ACC112 (cell line): ENCODE data around the gene DND1.
A peak's percentile ranks its signal among the peaks of the same experiment; 100 is the strongest.

Source experiments
- H2AFZ ChIP-seq: fragments of 200-600 bp; sonication (generic); one replicate; pipeline ENCODE4 v1.6.0; 2017; ENCODE audit warnings: antibody characterized with exemption, low read length; ENCODE audit not compliant: unreplicated experiment
- H3K27ac ChIP-seq: fragments of 200-600 bp; sonication (generic); 2 replicates; pipeline ENCODE4 v1.5.1; 2014; ENCODE audit warnings: low read depth, mild to moderate bottlenecking, antibody characterized with exemption, low read length, moderate library complexity
- H3K27me3 ChIP-seq: fragments of 200-600 bp; sonication (generic); 2 replicates; pipeline ENCODE4 v1.6.1; 2014; ENCODE audit warnings: mild to moderate bottlenecking, antibody characterized with exemption, low read length, moderate library complexity, mixed read lengths; ENCODE audit not compliant: insufficient read depth
- H3K36me3 ChIP-seq: fragments of 200-600 bp; sonication (generic); 2 replicates; pipeline ENCODE4 v1.6.1; 2016; ENCODE audit warnings: mild to moderate bottlenecking, antibody characterized with exemption, low read length, moderate library complexity, mixed read lengths; ENCODE audit not compliant: insufficient read depth
- H3K4me1 ChIP-seq: fragments of 200-600 bp; sonication (generic); one replicate; pipeline ENCODE4 v1.6.1; 2016; ENCODE audit warnings: low read length, mixed read lengths; ENCODE audit not compliant: insufficient read depth, unreplicated experiment, control insufficient read depth
- H3K4me3 ChIP-seq: fragments of 200-600 bp; sonication (generic); 2 replicates; pipeline ENCODE4 v1.5.1; 2014; ENCODE audit warnings: mild to moderate bottlenecking, low read depth, low read length
- H3K79me2 ChIP-seq: fragments of 200-600 bp; sonication (generic); one replicate; pipeline ENCODE4 v1.6.0; 2016; ENCODE audit warnings: low read length; ENCODE audit not compliant: control insufficient read depth, unreplicated experiment, insufficient read depth

DND1 gene

GRCh38 chr5:140700177-140701144 is 27.1 kb upstream of the DND1 start, which contains the start of gene ZMAT2:
Gene ZMAT2 (plus strand): TSS chr5:140700447. CDS start chr5:140700461, 14 bp downstream.
- Histone ChIP-seq H3K36me3 (peaks cover 57% of the 10 kb centered on the region), H3K4me1 (peaks cover 11% of the 10 kb centered on the region), H3K27me3 (no peaks in the 10 kb centered on the region), H3K79me2 (peaks cover 18% of the 10 kb centered on the region), H3K27ac (peak within 1 kb of the TSS; percentile 23; the same call in 1 of the 2 replicates), H2AFZ (peak within 1 kb of the TSS; percentile 51), H3K4me3 (peak within 1 kb of the TSS; percentile 91)

GRCh38 chr5:140696891-140697492 is 23.6 kb upstream of the DND1 start:
- Histone ChIP-seq H2AFZ (no peak overlapping the region), H3K27me3 (no peaks in the 10 kb centered on the region), H3K27ac (no peak overlapping the region), H3K4me1 (peaks cover 14% of the 10 kb centered on the region), H3K4me3 (no peak overlapping the region), H3K79me2 (peaks cover 39% of the 10 kb centered on the region), H3K36me3 (peaks cover 47% of the 10 kb centered on the region)

- H2AFZ ChIP-seq = no peak overlapping the region
- peaks cover 42% of the 10 kb centered on the region for H3K36me3 ChIP-seq
- H3K27me3 ChIP-seq = no peaks in the 10 kb centered on the region
- no peak overlapping the region for H3K4me3 ChIP-seq
- H3K27ac ChIP-seq = no peak overlapping the region
- H3K79me2 ChIP-seq = peaks cover 44% of the 10 kb centered on the region
- peaks cover 14% of the 10 kb centered on the region for H3K4me1 ChIP-seq
Measured at GRCh38 chr5:140694276-140694675, 20.9 kb upstream of the DND1 start.

GRCh38 chr5:140690941-140691924 is 17.9 kb upstream of the DND1 start, which contains the start of the genes HARS1 and HARS2:
Gene HARS1 (minus strand): TSS chr5:140691370. CDS start chr5:140691304, 66 bp downstream.
Gene HARS2 (plus strand): TSS chr5:140691455. CDS start chr5:140691649, 194 bp downstream.
- Histone ChIP-seq H3K27ac (peak within 1 kb of the TSS; percentile 73), H3K79me2 (peaks cover 56% of the 10 kb centered on the region), H3K4me3 (peak within 1 kb of the TSS; percentile 99), H3K4me1 (peaks cover 14% of the 10 kb centered on the region), H3K27me3 (no peaks in the 10 kb centered on the region), H2AFZ (peak within 1 kb of the TSS; percentile 76), H3K36me3 (peaks cover 29% of the 10 kb centered on the region)

- Histone ChIP-seq H3K36me3 (peaks cover 23% of the 10 kb centered on the region), H3K27ac (peak overlapping the region; percentile 73), H3K79me2 (peaks cover 56% of the 10 kb centered on the region), H2AFZ (no peak overlapping the region), H3K4me1 (peaks cover 14% of the 10 kb centered on the region), H3K4me3 (peak overlapping the region; percentile 99), H3K27me3 (no peaks in the 10 kb centered on the region)
Measured at GRCh38 chr5:140690376-140690932, 17.1 kb upstream of the DND1 start.

GRCh38 chr5:140678993-140679392 is 5.6 kb upstream of the DND1 start:
- H3K27ac ChIP-seq = no peak overlapping the region
- no peak overlapping the region for H2AFZ ChIP-seq
- no peak overlapping the region for H3K4me3 ChIP-seq
- peaks cover 26% of the 10 kb centered on the region; the same call in 1 of the 2 replicates for H3K36me3 ChIP-seq
- H3K79me2 ChIP-seq = no peaks in the 10 kb centered on the region
- H3K4me1 ChIP-seq = no peaks in the 10 kb centered on the region
- no peaks in the 10 kb centered on the region for H3K27me3 ChIP-seq

- H3K27ac ChIP-seq = no peak overlapping the region
- no peak overlapping the region for H2AFZ ChIP-seq
- H3K79me2 ChIP-seq = no peaks in the 10 kb centered on the region
- H3K4me1 ChIP-seq = no peaks in the 10 kb centered on the region
- H3K4me3 ChIP-seq = no peak overlapping the region
- H3K36me3 ChIP-seq = peaks cover 24% of the 10 kb centered on the region; the same call in 1 of the 2 replicates
- no peaks in the 10 kb centered on the region for H3K27me3 ChIP-seq
Measured at GRCh38 chr5:140677947-140678346, 4.6 kb upstream of the DND1 start.

GRCh38 chr5:140674629-140675028 is 1.3 kb upstream of the DND1 start:
- peaks cover 20% of the 10 kb centered on the region; the same call in 1 of the 2 replicates for H3K36me3 ChIP-seq
- no peak overlapping the region for H3K4me3 ChIP-seq
- H3K4me1 ChIP-seq = no peaks in the 10 kb centered on the region

GRCh38 chr5:140674211-140674610 is 835 bp upstream of the DND1 start:
- no peak overlapping the region for H3K4me3 ChIP-seq
- no peak overlapping the region for H3K27ac ChIP-seq
- H2AFZ ChIP-seq = no peak overlapping the region
- peaks cover 19% of the 10 kb centered on the region; the same call in 1 of the 2 replicates for H3K36me3 ChIP-seq
- no peaks in the 10 kb centered on the region for H3K79me2 ChIP-seq
- H3K4me1 ChIP-seq = no peaks in the 10 kb centered on the region
- H3K27me3 ChIP-seq = no peaks in the 10 kb centered on the region

More at GRCh38 chr5:140674629-140675028, 1.3 kb upstream of the DND1 start:
- H2AFZ ChIP-seq = no peak overlapping the region
- no peaks in the 10 kb centered on the region for H3K27me3 ChIP-seq
- no peak overlapping the region for H3K27ac ChIP-seq
- no peaks in the 10 kb centered on the region for H3K79me2 ChIP-seq
